ENCODE results near the gene MMP24. TPM values are rescaled to one million over a fixed set of nuclear protein-coding genes. Genes with fewer than 3 reads are reported as not detected.

Gene MMP24
- total and polyA plus RNA-seq, 2 of the 13 experiments (the other 11 are each of a cell fraction or from before 2014, with no cell fraction given), result 0.29 to 0.35 TPM

- TF ChIP-seq ZNF710 (CRISPR knock-in tag; IDR thresholded peaks at IDR 0.05; ENCODE audit: borderline replicate concordance) (no peak), SRSF4 (IDR thresholded peaks at IDR 0.05; ENCODE audit: low read depth, low read length, poor library complexity, severe bottlenecking) (no peak), PCBP2 (optimal IDR thresholded peaks at IDR 0.05; ENCODE audit: low read depth, low read length, poor library complexity, severe bottlenecking) (peak; percentile 10), REL (CRISPR knock-in tag; conservative IDR thresholded peaks at IDR 0.05) (no peak), ZEB1 (IDR thresholded peaks at IDR 0.05; ENCODE audit: insufficient replicate concordance, low read depth) (no peak), ZNF3 (CRISPR knock-in tag; IDR thresholded peaks at IDR 0.05) (0 out of 2 replicates have a peak, but pooled peaks have one; percentile 16), KLF15 (CRISPR knock-in tag; IDR thresholded peaks at IDR 0.05; ENCODE audit: borderline replicate concordance) (no peak), RBM39 (IDR thresholded peaks at IDR 0.05; ENCODE audit: low read depth, low read length, poor library complexity, severe bottlenecking) (no peak), MAZ (IDR thresholded peaks at IDR 0.05; ENCODE audit: borderline replicate concordance, low read depth, low read length) (no peak), MAZ (CRISPR knock-in tag; IDR thresholded peaks at IDR 0.05; ENCODE audit: low read depth) (no peak), ZNF354B (CRISPR knock-in tag; IDR thresholded peaks at IDR 0.05) (0 out of 2 replicates have a peak, but pooled peaks have one; percentile 4), ZNF781 (CRISPR knock-in tag; IDR thresholded peaks at IDR 0.05; ENCODE audit: borderline replicate concordance, not compliant biosample characterization) (no peak), TAF1 (CRISPR knock-in tag; IDR thresholded peaks at IDR 0.05) (no peak), ATF7 (IDR thresholded peaks at IDR 0.05) (peak; percentile 90), ATF7 (CRISPR knock-in tag; IDR thresholded peaks at IDR 0.05) (no peak), SP2 (CRISPR knock-in tag; IDR thresholded peaks at IDR 0.05) (no peak), ZNF777 (CRISPR knock-in tag; IDR thresholded peaks at IDR 0.05) (no peak), YEATS2 (CRISPR knock-in tag; IDR thresholded peaks at IDR 0.05; ENCODE audit: borderline replicate concordance) (no peak; the same call in 1 of the 2 replicates), ZMAT5 (CRISPR knock-in tag; IDR thresholded peaks at IDR 0.05; ENCODE audit: borderline replicate concordance, low read depth) (no peak), LCORL (IDR thresholded peaks at IDR 0.05) (no peak), LCORL (CRISPR knock-in tag; IDR thresholded peaks at IDR 0.05) (peak; percentile 14; the same call in 1 of the 2 replicates), ZNF383 (CRISPR knock-in tag; IDR thresholded peaks at IDR 0.05; ENCODE audit: borderline replicate concordance) (no peak), IKZF1 (IDR thresholded peaks at IDR 0.05) (no peak), CENPT (CRISPR knock-in tag; IDR thresholded peaks at IDR 0.05; ENCODE audit: low read depth) (no peak), ZZZ3 (CRISPR knock-in tag; IDR thresholded peaks at IDR 0.05; ENCODE audit: borderline replicate concordance) (no peak), SNAI1 (CRISPR knock-in tag; IDR thresholded peaks at IDR 0.05; ENCODE audit: borderline replicate concordance) (no peak), FUBP1 (CRISPR knock-in tag; IDR thresholded peaks at IDR 0.05; ENCODE audit: borderline replicate concordance) (0 out of 2 replicates have a peak, but pooled peaks have one; percentile 19), KLF9 (CRISPR knock-in tag; IDR thresholded peaks at IDR 0.05; ENCODE audit: low read depth) (no peak), SMAD3 (CRISPR knock-in tag; IDR thresholded peaks at IDR 0.05) (no peak), BORCS8-MEF2B (CRISPR knock-in tag; IDR thresholded peaks at IDR 0.05) (no peak)
Observed at GRCh38 chr20:35285806-35286076, 59.3 kb downstream of the MMP24 start (continued).

Measured in HepG2 (cell line).